ENCODE results near the gene DSN1. TPM values are rescaled to one million over a fixed set of nuclear protein-coding genes. Genes with fewer than 3 reads are reported as not detected.

The DSN1 gene
- total and polyA plus RNA-seq, 9 donors: 7.6 to 14.5 (median 10.6) TPM

DNA sequence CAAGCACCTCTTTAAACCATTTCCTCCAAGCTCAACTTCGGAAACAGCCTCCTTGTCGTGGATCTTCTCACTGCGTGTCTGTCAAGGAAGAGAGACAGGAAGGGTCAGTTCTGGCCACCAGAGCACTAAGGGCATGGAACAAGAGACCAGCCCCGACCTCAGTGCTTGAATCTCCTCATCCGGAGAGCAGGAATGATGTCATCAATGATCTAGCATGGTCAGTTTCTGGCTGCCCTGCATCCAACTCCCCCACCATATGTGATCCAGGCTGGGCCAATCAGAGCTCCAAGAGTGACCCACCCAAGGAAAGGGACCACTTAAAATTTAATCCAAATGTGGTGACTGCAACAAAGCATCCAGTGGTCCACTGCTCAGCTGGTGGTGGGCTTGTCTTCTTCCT lies 23.3 kb upstream of the DSN1 start:
- 80% methylated on average over 2 of the region's 5 CpGs for WGBS (ENCODE audit: insufficient coverage)
- peaks cover 91% of the 10 kb centered on the region for H3K36me3 ChIP-seq (ENCODE audit: control insufficient read depth, insufficient read depth, low read length)

DNA sequence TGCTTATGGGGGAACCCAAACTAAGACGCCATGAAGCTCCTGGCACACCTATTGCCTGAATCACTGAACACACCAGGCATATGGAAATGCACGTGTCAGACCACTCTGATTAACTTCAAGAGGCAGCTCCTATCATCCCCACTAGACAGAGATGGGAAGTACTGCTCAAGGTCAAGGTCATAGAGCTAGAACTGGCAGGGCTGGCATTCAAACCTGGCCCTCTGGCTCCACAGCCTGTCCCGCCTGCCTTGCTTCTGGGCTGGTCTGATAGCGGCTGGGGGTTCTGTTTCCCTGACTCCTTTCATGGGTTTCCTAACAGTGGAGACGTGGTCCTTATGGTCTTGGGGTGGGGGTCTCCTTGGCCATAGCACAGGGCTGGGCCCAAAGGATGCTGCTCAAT lies 22.6 kb upstream of the DSN1 start:
- H3K27me3 ChIP-seq (ENCODE audit: control insufficient read depth, insufficient read depth, low read length): no peaks in the 10 kb centered on the region
- WGBS (ENCODE audit: insufficient coverage): 100% methylated on average over 4 of the region's 5 CpGs
- H3K4me3 ChIP-seq (ENCODE audit: low read length): no peak overlapping the region
- peaks cover 93% of the 10 kb centered on the region for H3K36me3 ChIP-seq (ENCODE audit: control insufficient read depth, insufficient read depth, low read length)
- no peak for DNase-seq
- peaks cover 8% of the 10 kb centered on the region for H3K4me1 ChIP-seq (ENCODE audit: control insufficient read depth, insufficient read depth, low read length)
- no peak overlapping the region for H3K27ac ChIP-seq (ENCODE audit: low read length)
- H3K9me3 ChIP-seq (replicated peaks; ENCODE audit: control insufficient read depth, low read depth, low read length): no peaks in the 10 kb centered on the region

More for the DNA sequence above, 23.3 kb upstream of the DSN1 start:
- H3K9me3 ChIP-seq (replicated peaks; ENCODE audit: control insufficient read depth, low read depth, low read length): no peaks in the 10 kb centered on the region
- H3K27ac ChIP-seq (ENCODE audit: low read length): no peak overlapping the region
- no peaks in the 10 kb centered on the region for H3K27me3 ChIP-seq (ENCODE audit: control insufficient read depth, insufficient read depth, low read length)
- H3K4me1 ChIP-seq (ENCODE audit: control insufficient read depth, insufficient read depth, low read length): peaks cover 8% of the 10 kb centered on the region
- H3K4me3 ChIP-seq (ENCODE audit: low read length): no peak overlapping the region
- no peak for DNase-seq

DNA sequence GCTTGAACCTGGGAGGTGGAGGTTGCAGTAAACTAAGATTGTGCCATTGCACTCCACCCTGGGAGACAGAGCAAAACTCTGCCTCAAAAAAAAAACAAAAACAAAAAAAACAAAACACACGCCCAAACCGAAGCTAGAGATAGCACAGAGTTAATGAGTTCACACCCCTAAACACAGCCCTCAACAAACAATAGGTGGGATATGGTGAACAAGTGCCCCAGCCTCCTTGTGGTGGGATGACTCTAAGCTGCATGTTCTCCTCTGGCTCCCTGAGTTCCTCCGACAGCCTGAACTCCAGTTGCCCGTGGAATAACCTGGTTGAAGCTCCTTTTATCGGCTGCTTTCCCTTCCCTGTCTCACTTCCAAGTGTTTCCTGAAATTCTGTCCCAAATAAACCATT lies 22.1 kb upstream of the DSN1 start:
- no peak for DNase-seq
- Histone ChIP-seq H3K27me3 (ENCODE audit: control insufficient read depth, insufficient read depth, low read length) (no peaks in the 10 kb centered on the region), H3K36me3 (ENCODE audit: control insufficient read depth, insufficient read depth, low read length) (peaks cover 91% of the 10 kb centered on the region), H3K9me3 (replicated peaks; ENCODE audit: control insufficient read depth, low read depth, low read length) (no peaks in the 10 kb centered on the region), H3K4me3 (ENCODE audit: low read length) (no peak overlapping the region), H3K4me1 (ENCODE audit: control insufficient read depth, insufficient read depth, low read length) (peaks cover 8% of the 10 kb centered on the region), H3K27ac (ENCODE audit: low read length) (no peak overlapping the region)
- 75% methylated on average over 3 of the region's 5 CpGs for WGBS (ENCODE audit: insufficient coverage)

DNA sequence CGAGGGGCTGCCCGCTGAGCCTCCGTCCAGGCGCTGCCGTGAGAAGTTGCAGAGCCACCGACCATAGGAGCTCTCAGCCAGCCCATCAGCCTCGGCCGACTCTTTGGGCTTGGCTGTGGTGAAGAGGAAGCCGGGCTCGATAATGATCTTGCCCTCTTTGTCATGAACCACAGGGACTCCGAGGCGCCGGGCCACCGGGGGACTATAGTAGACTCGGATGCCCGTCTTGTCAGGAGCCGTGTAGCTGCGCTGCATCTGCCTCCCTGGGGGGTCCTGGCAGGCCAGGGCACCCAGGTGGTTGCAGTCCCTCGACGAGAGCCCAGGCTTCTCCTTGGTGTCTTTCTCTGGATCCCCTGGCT lies 20.5 kb upstream of the DSN1 start:
- DNase-seq: no peak
- H3K4me1 ChIP-seq (ENCODE audit: control insufficient read depth, insufficient read depth, low read length): peaks cover 8% of the 10 kb centered on the region
- H3K4me3 ChIP-seq (ENCODE audit: low read length): no peak overlapping the region
- H3K27me3 ChIP-seq (ENCODE audit: control insufficient read depth, insufficient read depth, low read length): no peaks in the 10 kb centered on the region
- H3K36me3 ChIP-seq (ENCODE audit: control insufficient read depth, insufficient read depth, low read length): peaks cover 81% of the 10 kb centered on the region
- H3K9me3 ChIP-seq (replicated peaks; ENCODE audit: control insufficient read depth, low read depth, low read length): no peaks in the 10 kb centered on the region
- 93% methylated on average over 20 of the region's 20 CpGs for WGBS (ENCODE audit: insufficient coverage)
- no peak overlapping the region for H3K27ac ChIP-seq (ENCODE audit: low read length)

DNA sequence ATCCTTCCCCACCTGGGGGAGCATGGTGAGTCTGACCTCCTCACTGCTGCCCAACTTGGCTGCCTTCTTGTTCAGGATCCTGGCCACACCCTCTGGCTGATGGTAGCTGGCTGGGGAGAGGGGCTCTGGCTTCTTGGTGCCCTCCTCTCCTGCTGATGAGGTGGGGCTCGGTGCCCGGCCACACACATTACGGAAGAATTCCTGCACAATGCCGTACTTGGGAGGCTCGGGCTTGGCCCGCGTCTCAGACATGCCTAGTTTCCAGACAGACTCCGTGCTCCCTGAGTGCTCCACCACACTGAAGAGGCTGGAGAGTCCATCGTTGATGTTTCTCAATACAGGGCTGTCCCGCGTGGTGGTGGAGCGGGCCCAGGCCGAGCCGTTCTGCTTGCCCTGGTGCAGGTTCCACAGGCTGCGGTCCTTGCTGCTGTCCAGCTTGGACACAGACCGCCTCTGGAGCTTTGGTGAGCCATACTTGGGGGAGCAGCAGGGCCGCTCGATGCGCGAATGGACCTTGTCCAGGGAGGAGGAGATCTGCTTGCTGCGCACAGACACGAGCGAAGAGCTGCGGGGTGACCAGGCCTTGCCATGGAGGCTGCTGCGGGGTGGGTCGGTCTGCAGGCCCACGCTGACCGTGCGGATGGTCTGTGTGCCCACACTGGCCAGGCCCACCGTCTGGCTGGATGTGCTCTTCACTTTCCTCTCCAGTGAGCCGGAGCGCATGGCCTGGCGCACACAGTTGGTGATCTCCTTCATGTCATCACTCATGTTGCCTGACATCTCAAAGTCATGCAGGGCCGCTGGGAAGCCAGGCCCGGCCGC lies 19.9 kb upstream of the DSN1 start:
- 95% methylated on average over 36 of the region's 36 CpGs for WGBS (ENCODE audit: insufficient coverage)
- Histone ChIP-seq H3K27me3 (ENCODE audit: control insufficient read depth, insufficient read depth, low read length) (no peaks in the 10 kb centered on the region), H3K27ac (ENCODE audit: low read length) (peak overlapping the region; percentile 3), H3K9me3 (replicated peaks; ENCODE audit: control insufficient read depth, low read depth, low read length) (no peaks in the 10 kb centered on the region), H3K4me1 (ENCODE audit: control insufficient read depth, insufficient read depth, low read length) (peaks cover 8% of the 10 kb centered on the region), H3K36me3 (ENCODE audit: control insufficient read depth, insufficient read depth, low read length) (peaks cover 78% of the 10 kb centered on the region), H3K4me3 (ENCODE audit: low read length) (no peak overlapping the region)
- DNase-seq: no peak

DNA sequence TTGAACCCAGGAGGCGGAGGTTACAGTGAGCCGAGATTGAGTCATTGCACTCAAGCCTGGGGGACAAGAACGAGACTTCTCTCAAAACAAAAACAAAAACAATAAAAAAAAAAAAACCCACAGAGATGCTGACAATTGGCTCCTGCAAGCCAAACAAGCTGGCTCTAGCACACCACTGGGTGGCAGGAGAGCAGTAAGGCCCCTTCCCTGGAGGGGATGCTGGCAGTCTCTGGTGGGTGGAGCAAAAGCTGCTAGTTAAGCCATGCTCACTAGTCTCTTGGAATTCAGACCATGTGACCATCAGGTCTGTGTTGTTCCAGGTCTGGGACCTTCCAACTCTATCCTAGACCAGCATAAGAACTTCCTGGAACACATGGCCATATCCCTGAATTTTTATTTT lies 18.9 kb upstream of the DSN1 start:
- H3K27me3 ChIP-seq (ENCODE audit: control insufficient read depth, insufficient read depth, low read length): no peaks in the 10 kb centered on the region
- WGBS (ENCODE audit: insufficient coverage): no CpG with 5 or more reads among the region's 3 CpGs
- H3K4me1 ChIP-seq (ENCODE audit: control insufficient read depth, insufficient read depth, low read length): peaks cover 8% of the 10 kb centered on the region
- no peak overlapping the region for H3K27ac ChIP-seq (ENCODE audit: low read length)
- no peaks in the 10 kb centered on the region for H3K9me3 ChIP-seq (replicated peaks; ENCODE audit: control insufficient read depth, low read depth, low read length)
- no peak overlapping the region for H3K4me3 ChIP-seq (ENCODE audit: low read length)
- peaks cover 67% of the 10 kb centered on the region for H3K36me3 ChIP-seq (ENCODE audit: control insufficient read depth, insufficient read depth, low read length)
- peak; percentile 37 for DNase-seq

DNA sequence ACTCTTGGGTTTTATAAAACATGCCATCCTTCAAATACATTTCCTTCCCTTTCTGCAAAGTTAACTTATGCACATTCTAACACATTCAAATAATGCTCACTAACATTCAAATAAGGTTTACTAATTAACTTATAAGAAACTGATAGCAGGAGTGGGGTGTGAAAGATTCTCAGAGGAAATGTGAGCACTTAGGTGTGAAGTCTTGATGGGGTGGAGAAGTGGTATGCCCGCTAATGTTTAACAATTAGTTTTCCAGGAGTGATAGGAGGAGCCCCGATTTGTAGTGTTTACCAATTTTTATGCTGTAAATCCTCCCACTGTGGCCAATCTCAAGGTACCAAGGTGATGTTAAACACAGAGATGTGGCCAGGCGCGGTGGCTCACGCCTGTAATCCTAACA lies 18.3 kb upstream of the DSN1 start:
- Histone ChIP-seq H3K36me3 (ENCODE audit: control insufficient read depth, insufficient read depth, low read length) (peaks cover 66% of the 10 kb centered on the region), H3K4me1 (ENCODE audit: control insufficient read depth, insufficient read depth, low read length) (peaks cover 8% of the 10 kb centered on the region), H3K27ac (ENCODE audit: low read length) (no peak overlapping the region), H3K27me3 (ENCODE audit: control insufficient read depth, insufficient read depth, low read length) (no peaks in the 10 kb centered on the region), H3K4me3 (ENCODE audit: low read length) (no peak overlapping the region), H3K9me3 (replicated peaks; ENCODE audit: control insufficient read depth, low read depth, low read length) (no peaks in the 10 kb centered on the region)
- DNase-seq: no peak
- 100% methylated on average over 1 of the region's 5 CpGs for WGBS (ENCODE audit: insufficient coverage)

DNA sequence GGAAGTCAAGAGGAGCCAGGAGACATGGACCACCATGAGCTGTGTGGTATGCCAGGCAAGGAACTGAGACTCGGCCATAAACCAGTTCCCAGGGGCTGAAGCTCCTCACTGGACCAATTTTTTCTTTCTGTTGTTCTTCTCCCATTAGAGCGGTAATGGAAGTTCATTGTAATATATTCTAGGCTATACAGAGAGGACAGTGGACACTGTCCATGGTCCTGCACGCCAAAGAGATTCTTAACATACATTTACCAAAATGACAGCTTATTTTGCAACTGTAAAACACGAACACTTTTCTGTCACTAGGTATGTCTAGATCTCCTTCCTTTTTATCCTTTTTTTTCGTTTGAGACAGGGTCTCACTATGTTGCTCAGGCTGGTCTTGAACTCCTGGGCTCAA lies 13.1 kb upstream of the DSN1 start:
- Histone ChIP-seq H3K9me3 (replicated peaks; ENCODE audit: control insufficient read depth, low read depth, low read length) (no peaks in the 10 kb centered on the region), H3K27me3 (ENCODE audit: control insufficient read depth, insufficient read depth, low read length) (no peaks in the 10 kb centered on the region), H3K27ac (ENCODE audit: low read length) (no peak overlapping the region), H3K4me3 (ENCODE audit: low read length) (no peak overlapping the region), H3K4me1 (ENCODE audit: control insufficient read depth, insufficient read depth, low read length) (no peaks in the 10 kb centered on the region), H3K36me3 (ENCODE audit: control insufficient read depth, insufficient read depth, low read length) (peaks cover 66% of the 10 kb centered on the region)
- no peak for DNase-seq
- WGBS (ENCODE audit: insufficient coverage): 88% methylated on average over 3 of the region's 5 CpGs

DNA sequence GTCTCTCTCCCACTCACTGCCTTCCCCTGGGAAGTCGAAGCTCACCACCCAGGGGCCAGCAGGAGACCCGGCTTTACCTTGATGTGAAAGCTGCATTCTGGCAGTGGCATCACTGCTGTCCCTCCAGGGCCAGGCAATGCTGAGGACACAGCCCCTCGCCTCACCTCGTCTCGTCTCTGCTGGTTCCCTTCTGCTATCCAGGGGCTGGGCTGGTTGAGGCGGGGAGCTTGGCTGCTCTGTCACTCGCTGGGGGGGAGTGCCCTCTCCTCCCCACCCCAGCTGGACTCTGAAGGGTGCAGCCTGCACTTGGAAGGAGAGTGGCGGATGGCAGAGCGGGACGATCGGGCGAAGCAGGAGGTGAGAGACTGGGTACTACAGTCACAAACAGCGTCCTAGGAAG lies 12.7 kb upstream of the DSN1 start:
- no peak overlapping the region for H3K4me3 ChIP-seq (ENCODE audit: low read length)
- peaks cover 62% of the 10 kb centered on the region for H3K36me3 ChIP-seq (ENCODE audit: control insufficient read depth, insufficient read depth, low read length)
- H3K27ac ChIP-seq (ENCODE audit: low read length): no peak overlapping the region
- H3K4me1 ChIP-seq (ENCODE audit: control insufficient read depth, insufficient read depth, low read length): no peaks in the 10 kb centered on the region
- H3K9me3 ChIP-seq (replicated peaks; ENCODE audit: control insufficient read depth, low read depth, low read length): no peaks in the 10 kb centered on the region
- WGBS (ENCODE audit: insufficient coverage): 92% methylated on average over 11 of the region's 13 CpGs
- DNase-seq: no peak
- no peaks in the 10 kb centered on the region for H3K27me3 ChIP-seq (ENCODE audit: control insufficient read depth, insufficient read depth, low read length)

DNA sequence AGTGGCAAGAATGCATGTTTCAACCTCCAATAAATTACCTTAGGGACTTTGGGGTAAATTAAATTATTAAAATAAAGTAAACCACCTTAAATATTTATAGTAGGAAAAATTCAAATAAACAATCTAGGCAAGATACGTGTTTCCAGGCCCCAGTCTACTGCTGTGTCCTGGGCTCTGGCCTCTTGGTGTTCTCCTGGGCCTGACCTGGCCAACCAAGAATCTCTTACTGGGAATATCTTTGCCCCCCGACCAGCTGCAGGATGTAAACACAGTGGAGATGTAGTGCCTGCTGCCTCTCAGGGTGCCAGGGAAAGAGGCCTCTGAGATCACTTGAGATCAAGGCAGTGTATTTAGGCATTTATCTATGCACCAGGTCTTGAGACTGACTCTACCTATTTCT lies 11.7 kb upstream of the DSN1 start:
- Histone ChIP-seq H3K4me1 (ENCODE audit: control insufficient read depth, insufficient read depth, low read length) (no peaks in the 10 kb centered on the region), H3K9me3 (replicated peaks; ENCODE audit: control insufficient read depth, low read depth, low read length) (no peaks in the 10 kb centered on the region), H3K4me3 (ENCODE audit: low read length) (no peak overlapping the region), H3K27ac (ENCODE audit: low read length) (no peak overlapping the region), H3K36me3 (ENCODE audit: control insufficient read depth, insufficient read depth, low read length) (peaks cover 58% of the 10 kb centered on the region), H3K27me3 (ENCODE audit: control insufficient read depth, insufficient read depth, low read length) (no peaks in the 10 kb centered on the region)
- WGBS (ENCODE audit: insufficient coverage): no CpG with 5 or more reads among the region's 2 CpGs
- no peak for DNase-seq

DNA sequence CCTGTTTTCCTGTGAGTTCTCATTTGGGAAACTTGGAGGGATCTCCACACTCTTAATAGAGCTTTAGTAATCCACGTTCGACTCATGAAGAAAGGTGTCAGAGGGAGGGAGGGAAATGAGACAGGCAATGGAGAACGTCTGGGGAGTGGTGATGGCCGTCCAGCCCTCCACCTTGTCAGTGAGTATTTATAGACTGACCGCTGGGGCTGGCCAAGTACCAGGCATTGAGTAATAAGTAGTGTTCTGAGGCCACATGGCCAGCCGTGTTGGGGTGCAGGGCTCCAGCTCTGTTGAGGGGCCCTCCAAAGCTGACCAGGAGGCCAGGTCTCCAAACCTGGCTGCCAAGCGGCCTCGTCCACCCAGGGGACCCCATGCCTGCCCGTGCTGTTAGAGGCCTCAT lies 11.3 kb upstream of the DSN1 start:
- WGBS (ENCODE audit: insufficient coverage): 39% methylated on average over 2 of the region's 9 CpGs
- H3K36me3 ChIP-seq (ENCODE audit: control insufficient read depth, insufficient read depth, low read length): peaks cover 58% of the 10 kb centered on the region
- H3K27me3 ChIP-seq (ENCODE audit: control insufficient read depth, insufficient read depth, low read length): no peaks in the 10 kb centered on the region
- no peaks in the 10 kb centered on the region for H3K4me1 ChIP-seq (ENCODE audit: control insufficient read depth, insufficient read depth, low read length)
- no peak overlapping the region for H3K27ac ChIP-seq (ENCODE audit: low read length)
- H3K9me3 ChIP-seq (replicated peaks; ENCODE audit: control insufficient read depth, low read depth, low read length): no peaks in the 10 kb centered on the region
- no peak overlapping the region for H3K4me3 ChIP-seq (ENCODE audit: low read length)
- DNase-seq: no peak

Measured in muscle of leg (tissue), 11 donors.